Esophagus muscularis mucosa (tissue), 4 donors: ENCODE results near the gene KREMEN1. TPM values are rescaled to one million over a fixed set of nuclear protein-coding genes. Genes with fewer than 3 reads are reported as not detected.

ENCODE experiments used
- DNase-seq: peaks from one replicate; pipeline ENCODE4 v3.0.0-alpha.2; 2017; ENCODE audit errors: extremely low spot score
- H3K27ac ChIP-seq, 4 donors: fragments of 200-600 bp; sonication (generic); replicated peaks in 1 of 4; 1 replicate in 3 of 4; 2 replicates in 1 of 4; pipeline ENCODE4 v1.5.1; 2016 to 2019; ENCODE audit warnings: mild to moderate bottlenecking in 1 of 4
- H3K27me3 ChIP-seq, 4 donors: fragments of 200-600 bp; sonication (generic); one replicate each; pipeline versions ENCODE4 v1.5.1 to v1.6.0; 2016 to 2019
- H3K36me3 ChIP-seq, 4 donors: fragments of 200-600 bp; sonication (generic); one replicate each; pipeline ENCODE4 v1.5.1; 2016 to 2019
- H3K4me1 ChIP-seq, 4 donors: fragments of 200-600 bp; sonication (generic); one replicate each; pipeline ENCODE4 v1.5.1; 2016 to 2019
- H3K4me3 ChIP-seq, 4 donors: fragments of 200-600 bp; sonication (generic); 1 replicate in 2 of 4; 2 replicates in 2 of 4; pipeline ENCODE4 v1.5.1; 2016 to 2019; ENCODE audit warnings: mild to moderate bottlenecking in 4 of 4, moderate library complexity in 1 of 4
- H3K9me3 ChIP-seq, 4 donors: fragments of 200-600 bp; sonication (generic); 1 replicate in 3 of 4; 2 replicates in 1 of 4; pipeline ENCODE4 v1.5.1; 2016 to 2019
- CTCF ChIP-seq, 3 experiments: fragments of 200-600 bp in 2 of 3; fragments of 450-650 bp in 1 of 3; sonication (generic) in 2 of 3; IDR thresholded peaks; one replicate each; pipeline ENCODE4 v1.5.1; 2017 to 2019; ENCODE audit warnings: antibody characterized with exemption in 3 of 3, mild to moderate bottlenecking in 2 of 3, moderate library complexity in 1 of 3
- EP300 ChIP-seq: sonication (generic); formaldehyde crosslinking; IDR thresholded peaks from one replicate; pipeline ENCODE4 v1.6.1; 2017; ENCODE audit warnings: antibody characterized with exemption
- POLR2A ChIP-seq: fragments of 450-650 bp; IDR thresholded peaks from one replicate; pipeline ENCODE4 v1.6.1; 2017; ENCODE audit warnings: antibody characterized with exemption, moderate library complexity, mild to moderate bottlenecking, low read depth
- POLR2AphosphoS5 ChIP-seq, 2 donors: sonication (generic); formaldehyde crosslinking; IDR thresholded peaks; one replicate each; pipeline ENCODE4 v1.6.1; 2017; ENCODE audit warnings: antibody characterized with exemption in 2 of 2
- WGBS: methylation state at CpG from one replicate; pipeline ENCODE4 v1.1.5; 2018; 5-methylcytosine and 5-hydroxymethylcytosine counted together
- intact Hi-C: fragments of 100-400 bp; cut with DNase I; formaldehyde crosslinking; loops from one replicate; pipeline ENCODE4 v1.15.1; 2023
- total RNA-seq, 4 donors: library from RNA; depleted of rRNA; stranded (reverse); fragments of >200 nt; gene quantifications; one replicate each; pipeline versions ENCODE4 v1.1.0 to v1.2.1, GENCODE V29; 2016

Gene KREMEN1
- total RNA-seq, 4 donors from 2014 or later = 8.7 to 14.6 (median 12.4) TPM

- Histone ChIP-seq H3K27ac (no peak overlapping the region), H3K9me3 (no peaks in the 10 kb centered on the region), H3K27me3 (no peaks in the 10 kb centered on the region), H3K4me3 (no peak overlapping the region), H3K36me3 (no peaks in the 10 kb centered on the region), H3K4me1 (peaks cover 7 to 23% (median 16%) of the 10 kb centered on the region in 4 donors)
- 51% methylated on average over 4 of the region's 5 CpGs for WGBS
- intact Hi-C loops = no loop called here
- TF ChIP-seq CTCF (IDR thresholded peaks at IDR 0.05) (no peak), POLR2AphosphoS5 (IDR thresholded peaks at IDR 0.05) (no peak), POLR2A (no peak), EP300 (no peak)
- no peak for DNase-seq
Observed at GRCh38 chr22:29083933-29084591, 11.2 kb downstream of the KREMEN1 start.

GRCh38 chr22:29087012-29087411 is 14.2 kb downstream of the KREMEN1 start:
- no peaks in the 10 kb centered on the region for H3K9me3 ChIP-seq
- peaks cover under 1 to 10% (median 5%) of the 10 kb centered on the region in 4 donors for H3K4me1 ChIP-seq
- H3K4me3 ChIP-seq = no peak overlapping the region
- DNase-seq = no peak
- TF ChIP-seq CTCF (IDR thresholded peaks at IDR 0.05) (no peak), POLR2AphosphoS5 (IDR thresholded peaks at IDR 0.05) (no peak), POLR2A (no peak)
- intact Hi-C loops = no loop called here
- no peak overlapping the region for H3K27ac ChIP-seq
- WGBS = 91% methylated on average over 2 of the region's 2 CpGs
- H3K36me3 ChIP-seq = no peaks in the 10 kb centered on the region
- no peaks in the 10 kb centered on the region for H3K27me3 ChIP-seq

- 94% methylated on average over 3 of the region's 3 CpGs for WGBS
- H3K27me3 ChIP-seq = no peaks in the 10 kb centered on the region
- intact Hi-C loops = no loop called here
Observed at GRCh38 chr22:29088809-29089208, 16.0 kb downstream of the KREMEN1 start.

GRCh38 chr22:29089507-29089906 is 16.7 kb downstream of the KREMEN1 start:
- Histone ChIP-seq H3K9me3 (no peaks in the 10 kb centered on the region), H3K4me3 (no peak overlapping the region), H3K36me3 (no peaks in the 10 kb centered on the region), H3K27ac (no peak overlapping the region), H3K4me1 (peaks cover 12 to 25% (median 21%) of the 10 kb centered on the region in 4 donors), H3K27me3 (no peaks in the 10 kb centered on the region)
- WGBS = 75% methylated on average over 3 of the region's 3 CpGs
- DNase-seq = no peak
- intact Hi-C loops = no loop called here
- no peak for TF ChIP-seq POLR2AphosphoS5 (IDR thresholded peaks at IDR 0.05)
- no peak for TF ChIP-seq EP300
- TF ChIP-seq POLR2A = no peak
- TF ChIP-seq CTCF (IDR thresholded peaks at IDR 0.05) = no peak

More at GRCh38 chr22:29088809-29089208, 16.0 kb downstream of the KREMEN1 start:
- H3K4me1 ChIP-seq = peaks cover 11 to 22% (median 16%) of the 10 kb centered on the region in 4 donors
- no peak for TF ChIP-seq POLR2AphosphoS5 (IDR thresholded peaks at IDR 0.05)
- no peak for DNase-seq
- no peaks in the 10 kb centered on the region for H3K9me3 ChIP-seq
- no peak overlapping the region for H3K27ac ChIP-seq
- no peak overlapping the region for H3K4me3 ChIP-seq
- H3K36me3 ChIP-seq = no peaks in the 10 kb centered on the region

- WGBS = 87% methylated on average over 3 of the region's 3 CpGs
- H3K4me1 ChIP-seq = peaks cover 12 to 25% (median 21%) of the 10 kb centered on the region in 4 donors
- peaks cover 0 to 3% (median 2%) of the 10 kb centered on the region in 4 donors for H3K36me3 ChIP-seq
- no peak for DNase-seq
- intact Hi-C loops = no loop called here
- H3K9me3 ChIP-seq = no peaks in the 10 kb centered on the region
- no peak overlapping the region for H3K4me3 ChIP-seq
- TF ChIP-seq POLR2A = no peak
- TF ChIP-seq EP300 = no peak
- no peak for TF ChIP-seq POLR2AphosphoS5 (IDR thresholded peaks at IDR 0.05)
- no peak for TF ChIP-seq CTCF (IDR thresholded peaks at IDR 0.05)
- no peaks in the 10 kb centered on the region for H3K27me3 ChIP-seq
- H3K27ac ChIP-seq = no peak overlapping the region
Observed at GRCh38 chr22:29090039-29090438, 17.2 kb downstream of the KREMEN1 start.
